ENCODE data around the gene C10orf120.

The C10orf120 gene

GRCh38 chr10:122663516-122664130, 36.0 kb downstream of the C10orf120 start:
- no peaks in the 10 kb centered on the region for H3K9me3 Mint-ChIP-seq
- H3K27ac Mint-ChIP-seq, result no peak overlapping the region
- no peak overlapping the region for H3K4me3 Mint-ChIP-seq
- H3K27me3 Mint-ChIP-seq (ENCODE audit: low read depth, poor library complexity), result peaks cover 29% of the 10 kb centered on the region
- TF ChIP-seq, protein P1, sequence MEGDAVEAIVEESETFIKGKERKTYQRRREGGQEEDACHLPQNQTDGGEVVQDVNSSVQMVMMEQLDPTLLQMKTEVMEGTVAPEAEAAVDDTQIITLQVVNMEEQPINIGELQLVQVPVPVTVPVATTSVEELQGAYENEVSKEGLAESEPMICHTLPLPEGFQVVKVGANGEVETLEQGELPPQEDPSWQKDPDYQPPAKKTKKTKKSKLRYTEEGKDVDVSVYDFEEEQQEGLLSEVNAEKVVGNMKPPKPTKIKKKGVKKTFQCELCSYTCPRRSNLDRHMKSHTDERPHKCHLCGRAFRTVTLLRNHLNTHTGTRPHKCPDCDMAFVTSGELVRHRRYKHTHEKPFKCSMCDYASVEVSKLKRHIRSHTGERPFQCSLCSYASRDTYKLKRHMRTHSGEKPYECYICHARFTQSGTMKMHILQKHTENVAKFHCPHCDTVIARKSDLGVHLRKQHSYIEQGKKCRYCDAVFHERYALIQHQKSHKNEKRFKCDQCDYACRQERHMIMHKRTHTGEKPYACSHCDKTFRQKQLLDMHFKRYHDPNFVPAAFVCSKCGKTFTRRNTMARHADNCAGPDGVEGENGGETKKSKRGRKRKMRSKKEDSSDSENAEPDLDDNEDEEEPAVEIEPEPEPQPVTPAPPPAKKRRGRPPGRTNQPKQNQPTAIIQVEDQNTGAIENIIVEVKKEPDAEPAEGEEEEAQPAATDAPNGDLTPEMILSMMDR (IDR thresholded peaks at IDR 0.05), result no peak
- no peak for DNase-seq
- H3K4me1 Mint-ChIP-seq, result peaks cover 12% of the 10 kb centered on the region
- H3K36me3 Mint-ChIP-seq (ENCODE audit: low read depth), result no peaks in the 10 kb centered on the region

DNA sequence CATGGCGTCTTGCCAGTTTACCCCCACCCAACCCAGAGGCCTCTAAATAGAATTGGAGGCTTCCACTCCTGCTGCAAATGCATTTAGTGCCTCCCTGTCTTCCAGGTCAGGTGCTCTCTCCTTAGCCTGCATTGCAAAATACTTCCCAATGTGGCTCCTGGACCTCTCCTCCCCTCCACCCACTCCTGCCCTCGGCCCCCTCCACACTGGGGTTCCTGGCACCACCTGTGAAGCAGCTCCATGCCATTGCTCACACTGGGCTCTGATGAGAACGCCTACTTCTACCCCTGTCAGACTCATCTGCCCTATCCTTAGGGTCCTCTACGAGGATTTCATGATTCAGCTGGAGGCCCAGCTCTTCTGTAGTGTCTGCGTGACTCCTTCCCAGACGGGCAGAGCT, 37.4 kb downstream of the C10orf120 start:
- TF ChIP-seq, protein P1 (IDR thresholded peaks at IDR 0.05), result no peak
- Mint-ChIP-seq H3K27ac (no peak overlapping the region), H3K36me3 (ENCODE audit: low read depth) (no peaks in the 10 kb centered on the region), H3K4me1 (peaks cover 12% of the 10 kb centered on the region), H3K27me3 (ENCODE audit: low read depth, poor library complexity) (peaks cover 26% of the 10 kb centered on the region), H3K4me3 (no peak overlapping the region), H3K9me3 (no peaks in the 10 kb centered on the region)
- no peak for DNase-seq

DNA sequence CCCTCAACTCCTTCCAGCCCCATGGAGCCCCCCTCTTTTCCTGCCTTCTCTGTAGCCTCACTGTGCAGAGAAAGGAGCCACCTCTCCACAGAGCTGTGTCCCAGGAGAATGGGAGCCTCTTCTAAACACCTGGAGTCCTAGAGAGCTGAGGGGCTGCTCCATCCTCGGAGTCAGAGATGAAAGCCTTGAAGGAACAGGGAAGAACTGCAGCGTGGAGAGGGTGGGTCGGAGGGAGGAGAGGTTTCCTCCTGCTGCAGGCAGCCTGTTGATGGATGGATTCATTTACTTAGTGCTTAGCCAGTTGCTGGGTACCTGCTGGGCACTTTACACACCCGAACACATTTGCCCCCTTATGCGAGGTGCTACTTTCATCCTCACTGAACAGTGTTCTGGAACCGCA, 39.0 kb downstream of the C10orf120 start:
- TF ChIP-seq, protein P1 (IDR thresholded peaks at IDR 0.05), result no peak
- H3K27me3 Mint-ChIP-seq (ENCODE audit: low read depth, poor library complexity), result peaks cover 26% of the 10 kb centered on the region
- no peak overlapping the region for H3K27ac Mint-ChIP-seq

GRCh38 chr10:122659651-122660050, 40.0 kb downstream of the C10orf120 start:
- TF ChIP-seq, protein P1 (IDR thresholded peaks at IDR 0.05), result no peak
- no peak overlapping the region for H3K4me3 Mint-ChIP-seq
- no peak overlapping the region for H3K27ac Mint-ChIP-seq
- H3K36me3 Mint-ChIP-seq (ENCODE audit: low read depth), result no peaks in the 10 kb centered on the region
- H3K27me3 Mint-ChIP-seq (ENCODE audit: low read depth, poor library complexity), result peaks cover 23% of the 10 kb centered on the region
- H3K4me1 Mint-ChIP-seq, result peaks cover under 1% of the 10 kb centered on the region
- no peaks in the 10 kb centered on the region for H3K9me3 Mint-ChIP-seq
- no peak for DNase-seq

More for the DNA sequence above, 39.0 kb downstream of the C10orf120 start:
- Mint-ChIP-seq H3K36me3 (ENCODE audit: low read depth) (no peaks in the 10 kb centered on the region), H3K4me1 (peaks cover 11% of the 10 kb centered on the region), H3K9me3 (no peaks in the 10 kb centered on the region), H3K4me3 (no peak overlapping the region)
- no peak for DNase-seq

DNA sequence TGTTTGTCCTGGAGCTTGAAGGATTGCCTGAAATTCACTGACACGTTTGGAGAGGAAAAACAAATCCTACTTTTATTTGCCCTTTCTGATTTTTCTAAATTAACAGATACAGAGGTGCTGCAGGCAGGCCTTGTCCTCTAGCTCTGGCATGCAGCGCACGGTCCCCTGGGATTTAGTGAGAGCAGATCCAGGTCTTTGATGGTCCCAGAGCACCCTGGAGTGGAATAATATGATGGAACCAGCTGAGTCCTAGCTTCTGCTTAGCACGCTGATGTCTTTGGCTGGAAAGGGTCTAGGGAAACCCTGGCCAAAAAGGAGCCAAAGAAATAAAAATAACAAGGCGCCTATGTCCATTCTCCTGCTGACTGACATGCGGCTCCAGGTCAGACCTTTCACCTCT, 40.5 kb downstream of the C10orf120 start:
- TF ChIP-seq, protein P1 (IDR thresholded peaks at IDR 0.05), result no peak
- no peaks in the 10 kb centered on the region for H3K9me3 Mint-ChIP-seq
- H3K27me3 Mint-ChIP-seq (ENCODE audit: low read depth, poor library complexity), result peaks cover 23% of the 10 kb centered on the region
- no peak overlapping the region for H3K4me3 Mint-ChIP-seq
- H3K27ac Mint-ChIP-seq, result no peak overlapping the region
- no peaks in the 10 kb centered on the region for H3K36me3 Mint-ChIP-seq (ENCODE audit: low read depth)
- DNase-seq, result no peak
- no peaks in the 10 kb centered on the region for H3K4me1 Mint-ChIP-seq

GRCh38 chr10:122658356-122659049, 41.1 kb downstream of the C10orf120 start:
- no peaks in the 10 kb centered on the region for H3K9me3 Mint-ChIP-seq
- H3K27me3 Mint-ChIP-seq (ENCODE audit: low read depth, poor library complexity), result peaks cover 21% of the 10 kb centered on the region
- no peak overlapping the region for H3K27ac Mint-ChIP-seq
- no peak overlapping the region for H3K4me3 Mint-ChIP-seq
- H3K36me3 Mint-ChIP-seq (ENCODE audit: low read depth), result no peaks in the 10 kb centered on the region
- no peak for DNase-seq
- TF ChIP-seq, protein P1 (IDR thresholded peaks at IDR 0.05), result no peak
- no peaks in the 10 kb centered on the region for H3K4me1 Mint-ChIP-seq

All from nephron progenitor cell (in vitro differentiated cells).